Ovary (tissue), 3 donors: ENCODE data around the gene CEBPZOS.

ENCODE experiments used
- POLR2A ChIP-seq: fragments of 450-650 bp; IDR thresholded peaks from one replicate; pipeline ENCODE4 v1.6.1; 2017; ENCODE audit warnings: antibody characterized with exemption, mild to moderate bottlenecking, moderate library complexity
- TF ChIP-seq, protein P1 (sequence below), 3 donors: fragments of 450-650 bp in 2 of 3; fragments of 200-600 bp in 1 of 3; IDR thresholded peaks; one replicate each; pipeline versions ENCODE4 v1.5.1 to v1.8.0; 2016 to 2022; ENCODE audit warnings: antibody characterized with exemption in 3 of 3, mild to moderate bottlenecking in 1 of 3
- donor health status: DM: no; HTN: no; CAD: no.

GRCh38 chr2:37198681-37199065 lies 2.4 kb downstream of the CEBPZOS start:
- no peak for TF ChIP-seq POLR2A
- TF ChIP-seq, protein P1, sequence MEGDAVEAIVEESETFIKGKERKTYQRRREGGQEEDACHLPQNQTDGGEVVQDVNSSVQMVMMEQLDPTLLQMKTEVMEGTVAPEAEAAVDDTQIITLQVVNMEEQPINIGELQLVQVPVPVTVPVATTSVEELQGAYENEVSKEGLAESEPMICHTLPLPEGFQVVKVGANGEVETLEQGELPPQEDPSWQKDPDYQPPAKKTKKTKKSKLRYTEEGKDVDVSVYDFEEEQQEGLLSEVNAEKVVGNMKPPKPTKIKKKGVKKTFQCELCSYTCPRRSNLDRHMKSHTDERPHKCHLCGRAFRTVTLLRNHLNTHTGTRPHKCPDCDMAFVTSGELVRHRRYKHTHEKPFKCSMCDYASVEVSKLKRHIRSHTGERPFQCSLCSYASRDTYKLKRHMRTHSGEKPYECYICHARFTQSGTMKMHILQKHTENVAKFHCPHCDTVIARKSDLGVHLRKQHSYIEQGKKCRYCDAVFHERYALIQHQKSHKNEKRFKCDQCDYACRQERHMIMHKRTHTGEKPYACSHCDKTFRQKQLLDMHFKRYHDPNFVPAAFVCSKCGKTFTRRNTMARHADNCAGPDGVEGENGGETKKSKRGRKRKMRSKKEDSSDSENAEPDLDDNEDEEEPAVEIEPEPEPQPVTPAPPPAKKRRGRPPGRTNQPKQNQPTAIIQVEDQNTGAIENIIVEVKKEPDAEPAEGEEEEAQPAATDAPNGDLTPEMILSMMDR (IDR thresholded peaks at IDR 0.05) = no peak
